Panc1 (cell line): Measurements from ENCODE around the gene NFATC4. TPM values are rescaled to one million over a fixed set of nuclear protein-coding genes. Genes with fewer than 3 reads are reported as not detected.
"Not testable (repeated sequence)": the region's sequence is repeated elsewhere in the genome, so short reads cannot be mapped to it uniquely, and the experiment has no call there.

Source experiments
- ATAC-seq: fragments of 200-7000 bp; cut with Tn5 transposase; 2 replicates; pipeline ENCODE4 v1.9.1; 2020; ENCODE audit warnings: mild to moderate bottlenecking, moderate library complexity
- BruUV-seq: library from RNA; stranded (reverse); fragments of 400-500 nt; replicated peaks from 2 replicates; lab custom pipeline; 2021; lab: Mats Ljungman, UMichigan
- CTCF ChIA-PET: fragments of 300-600 bp; sonication (Branson Sonifier 250); formaldehyde crosslinking; loops from one replicate; lab custom pipeline; 2022; ENCODE audit warnings: antibody characterized with exemption; lab: Charles Lee
- POLR2A ChIA-PET: fragments of 300-600 bp; sonication (Branson Sonifier 250); formaldehyde crosslinking; loops from one replicate; lab custom pipeline; 2022; ENCODE audit warnings: antibody characterized with exemption; lab: Charles Lee
- DNase-seq: peaks from one replicate; pipeline ENCODE4 v3.0.0-alpha.2; 2010; ENCODE audit warnings: low read depth, low spot score
- H3K27ac ChIP-seq: 2 replicates; pipeline ENCODE4 v1.5.1; 2011; ENCODE audit warnings: mild to moderate bottlenecking, low read length, inconsistent platforms
- H3K27me3 ChIP-seq: fragments of 200-500 bp; sonication (Bioruptor generic); 2 replicates; pipeline ENCODE4 v1.6.0; 2014; ENCODE audit warnings: low read length, inconsistent platforms; ENCODE audit not compliant: control insufficient read depth, insufficient read depth
- H3K36me3 ChIP-seq: fragments of 200-500 bp; sonication (Bioruptor generic); 2 replicates; pipeline ENCODE4 v1.5.1; 2014; ENCODE audit warnings: inconsistent platforms, mild to moderate bottlenecking, low read length, moderate library complexity; ENCODE audit not compliant: control insufficient read depth, insufficient read depth
- H3K4me1 ChIP-seq: 2 replicates; pipeline ENCODE4 v1.5.1; 2011; ENCODE audit warnings: inconsistent platforms, mild to moderate bottlenecking, low read length, moderate library complexity; ENCODE audit not compliant: control insufficient read depth, insufficient read depth
- H3K4me3 ChIP-seq, 2 experiments: 2 replicates each; pipeline ENCODE4 v1.5.1; 2011 to 2012; ENCODE audit warnings: low read depth in 2 of 2, low read length in 2 of 2, mild to moderate bottlenecking in 2 of 2, inconsistent platforms in 1 of 2, moderate library complexity in 1 of 2
- H3K9me3 ChIP-seq: fragments of 200-500 bp; sonication (Bioruptor generic); 2 replicates; pipeline ENCODE4 v1.5.1; 2014; ENCODE audit warnings: low read depth, mild to moderate bottlenecking, inconsistent platforms, low read length, moderate library complexity; ENCODE audit not compliant: control insufficient read depth, insufficient read depth
- POLR2AphosphoS5 ChIP-seq: IDR thresholded peaks from 2 replicates; pipeline ENCODE4 v1.6.1; 2012; ENCODE audit warnings: mild to moderate bottlenecking, low read depth, low read length, moderate library complexity
- SIN3A ChIP-seq: IDR thresholded peaks from 2 replicates; pipeline ENCODE4 v1.6.1; 2012; ENCODE audit warnings: low read depth, mild to moderate bottlenecking, low read length, moderate library complexity, borderline replicate concordance; ENCODE audit not compliant: insufficient read depth
- TCF7L2 ChIP-seq: IDR thresholded peaks from 2 replicates; pipeline ENCODE4 v1.6.1; 2011; ENCODE audit warnings: mild to moderate bottlenecking, low read depth, low read length, inconsistent platforms
- in situ Hi-C: cut with HindIII; loops from 2 replicates; pipeline ENCODE4 v1.10.0; 2016; ENCODE audit warnings: low sequenced_read_pairs, low pct_unique_long_range_greater_than_20kb
- intact Hi-C: fragments of 100-400 bp; cut with micrococcal nuclease; formaldehyde crosslinking; loops from one replicate; pipeline ENCODE4 v1.10.0; 2022; ENCODE audit not compliant: unreplicated experiment
- total RNA-seq: library from RNA; stranded (reverse); gene quantifications from one replicate; pipeline ENCODE4 v1.2.1, GENCODE V29; 2021; ENCODE audit not compliant: unreplicated experiment
- TF ChIP-seq, protein P1 (sequence below), 2 experiments: IDR thresholded peaks; 2 replicates each; pipeline ENCODE4 v1.6.1; 2011 to 2012; ENCODE audit warnings: low read depth in 2 of 2, control low read depth in 1 of 2, low read length in 1 of 2, mild to moderate bottlenecking in 1 of 2, moderate library complexity in 1 of 2; ENCODE audit not compliant: insufficient read depth in 1 of 2
- TF ChIP-seq, protein P2 (sequence below): fragments of 450-650 bp; IDR thresholded peaks from 2 replicates; pipeline ENCODE4 v1.5.1; 2017; ENCODE audit warnings: mild to moderate bottlenecking

NFATC4 gene
- total RNA-seq, 1 experiment from 2014 or later = 0.36 TPM

- in situ Hi-C loops (no loop called here), intact Hi-C loops (no loop called here)
- Histone ChIP-seq H3K36me3 (no peaks in the 10 kb centered on the region; the same call in 1 of the 2 replicates), H3K27ac (no peak overlapping the region), H3K9me3 (no peaks in the 10 kb centered on the region), H3K4me3 (no peak overlapping the region), H3K27me3 (no peaks in the 10 kb centered on the region), H3K4me1 (peaks cover 6% of the 10 kb centered on the region)
- TF ChIP-seq SIN3A (no peak), TCF7L2 (no peak), POLR2AphosphoS5 (no peak)
- TF ChIP-seq, protein P1, sequence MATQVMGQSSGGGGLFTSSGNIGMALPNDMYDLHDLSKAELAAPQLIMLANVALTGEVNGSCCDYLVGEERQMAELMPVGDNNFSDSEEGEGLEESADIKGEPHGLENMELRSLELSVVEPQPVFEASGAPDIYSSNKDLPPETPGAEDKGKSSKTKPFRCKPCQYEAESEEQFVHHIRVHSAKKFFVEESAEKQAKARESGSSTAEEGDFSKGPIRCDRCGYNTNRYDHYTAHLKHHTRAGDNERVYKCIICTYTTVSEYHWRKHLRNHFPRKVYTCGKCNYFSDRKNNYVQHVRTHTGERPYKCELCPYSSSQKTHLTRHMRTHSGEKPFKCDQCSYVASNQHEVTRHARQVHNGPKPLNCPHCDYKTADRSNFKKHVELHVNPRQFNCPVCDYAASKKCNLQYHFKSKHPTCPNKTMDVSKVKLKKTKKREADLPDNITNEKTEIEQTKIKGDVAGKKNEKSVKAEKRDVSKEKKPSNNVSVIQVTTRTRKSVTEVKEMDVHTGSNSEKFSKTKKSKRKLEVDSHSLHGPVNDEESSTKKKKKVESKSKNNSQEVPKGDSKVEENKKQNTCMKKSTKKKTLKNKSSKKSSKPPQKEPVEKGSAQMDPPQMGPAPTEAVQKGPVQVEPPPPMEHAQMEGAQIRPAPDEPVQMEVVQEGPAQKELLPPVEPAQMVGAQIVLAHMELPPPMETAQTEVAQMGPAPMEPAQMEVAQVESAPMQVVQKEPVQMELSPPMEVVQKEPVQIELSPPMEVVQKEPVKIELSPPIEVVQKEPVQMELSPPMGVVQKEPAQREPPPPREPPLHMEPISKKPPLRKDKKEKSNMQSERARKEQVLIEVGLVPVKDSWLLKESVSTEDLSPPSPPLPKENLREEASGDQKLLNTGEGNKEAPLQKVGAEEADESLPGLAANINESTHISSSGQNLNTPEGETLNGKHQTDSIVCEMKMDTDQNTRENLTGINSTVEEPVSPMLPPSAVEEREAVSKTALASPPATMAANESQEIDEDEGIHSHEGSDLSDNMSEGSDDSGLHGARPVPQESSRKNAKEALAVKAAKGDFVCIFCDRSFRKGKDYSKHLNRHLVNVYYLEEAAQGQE (IDR thresholded peaks at IDR 0.05; ENCODE audit: insufficient read depth in 1 of 2, low read depth in 2 of 2, low read length in 1 of 2) = no peak
- TF ChIP-seq, protein P2, sequence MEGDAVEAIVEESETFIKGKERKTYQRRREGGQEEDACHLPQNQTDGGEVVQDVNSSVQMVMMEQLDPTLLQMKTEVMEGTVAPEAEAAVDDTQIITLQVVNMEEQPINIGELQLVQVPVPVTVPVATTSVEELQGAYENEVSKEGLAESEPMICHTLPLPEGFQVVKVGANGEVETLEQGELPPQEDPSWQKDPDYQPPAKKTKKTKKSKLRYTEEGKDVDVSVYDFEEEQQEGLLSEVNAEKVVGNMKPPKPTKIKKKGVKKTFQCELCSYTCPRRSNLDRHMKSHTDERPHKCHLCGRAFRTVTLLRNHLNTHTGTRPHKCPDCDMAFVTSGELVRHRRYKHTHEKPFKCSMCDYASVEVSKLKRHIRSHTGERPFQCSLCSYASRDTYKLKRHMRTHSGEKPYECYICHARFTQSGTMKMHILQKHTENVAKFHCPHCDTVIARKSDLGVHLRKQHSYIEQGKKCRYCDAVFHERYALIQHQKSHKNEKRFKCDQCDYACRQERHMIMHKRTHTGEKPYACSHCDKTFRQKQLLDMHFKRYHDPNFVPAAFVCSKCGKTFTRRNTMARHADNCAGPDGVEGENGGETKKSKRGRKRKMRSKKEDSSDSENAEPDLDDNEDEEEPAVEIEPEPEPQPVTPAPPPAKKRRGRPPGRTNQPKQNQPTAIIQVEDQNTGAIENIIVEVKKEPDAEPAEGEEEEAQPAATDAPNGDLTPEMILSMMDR = no peak
- ChIA-PET POLR2A (no interaction called here), CTCF (interaction anchor here (0.6 to 1.0 kb wide), 2 partner anchors 10 to 61 kb away, joined by 3 read pairs; no protein-coding TSS in a partner anchor)
- no TSS peak for BruUV-seq
- DNase-seq (no peak), ATAC-seq (no peak)
Measured at GRCh38 chr14:24370748-24371147, 2.8 kb downstream of the NFATC4 start.

- H3K27ac ChIP-seq, intact Hi-C loops, in situ Hi-C loops, H3K27me3 ChIP-seq, BruUV-seq, H3K9me3 ChIP-seq, H3K36me3 ChIP-seq, H3K4me1 ChIP-seq, DNase-seq, H3K4me3 ChIP-seq, ATAC-seq: not testable (repeated sequence)
- ChIA-PET CTCF (interaction anchor here (1.0 kb wide), 1 partner anchor 60 kb away, joined by 3 read pairs; no protein-coding TSS in a partner anchor), POLR2A (interaction anchor here (0.5 kb wide), 1 partner anchor 64 kb away, joined by 4 read pairs; no protein-coding TSS in a partner anchor)
Measured at GRCh38 chr14:24371605-24372004, 3.6 kb downstream of the NFATC4 start.

GRCh38 chr14:24372701-24373416, 4.9 kb downstream of the NFATC4 start:
- H3K4me3 ChIP-seq = no peak overlapping the region
- ChIA-PET CTCF (no interaction called here), POLR2A (no interaction called here)
- no peak overlapping the region for H3K27ac ChIP-seq
- no peak for ATAC-seq
- H3K4me1 ChIP-seq = no peaks in the 10 kb centered on the region
- no peaks in the 10 kb centered on the region for H3K27me3 ChIP-seq
- DNase-seq = no peak
- no peaks in the 10 kb centered on the region for H3K9me3 ChIP-seq
- TF ChIP-seq SIN3A = no peak
- TF ChIP-seq, protein P1 (IDR thresholded peaks at IDR 0.05; ENCODE audit: insufficient read depth in 1 of 2, low read depth in 2 of 2, low read length in 1 of 2) = no peak
- no peak for TF ChIP-seq POLR2AphosphoS5
- TF ChIP-seq, protein P2 = no peak
- TF ChIP-seq TCF7L2 = no peak
- in situ Hi-C loops (no loop called here), intact Hi-C loops (no loop called here)
- no TSS peak for BruUV-seq
- no peaks in the 10 kb centered on the region for H3K36me3 ChIP-seq
